HepG2 (cell line): ENCODE results near the gene SPNS3. TPM values are rescaled to one million over a fixed set of nuclear protein-coding genes. Genes with fewer than 3 reads are reported as not detected.

Experiments used
- ATAC-seq: fragments of 200-7000 bp; cut with Tn5 transposase; 3 replicates; pipeline ENCODE4 v1.9.1; 2020; ENCODE audit warnings: mild to moderate bottlenecking, moderate library complexity
- BruUV-seq: library from RNA; stranded (reverse); fragments of 400-500 nt; replicated peaks from 2 replicates; lab custom pipeline; 2021; lab: Mats Ljungman, UMichigan
- CTCF ChIA-PET: fragments of 300-600 bp; formaldehyde crosslinking; extraction: SDS; loops from one replicate; lab custom pipeline; 2021; ENCODE audit warnings: low total read pairs, inconsistent platforms, low intra/inter-chr PET ratio; lab: Yijun Ruan, JAX
- POLR2A ChIA-PET: fragments of 350-600 bp; sonication (Branson Sonifier 250); formaldehyde crosslinking; loops from one replicate; lab custom pipeline; 2020; ENCODE audit warnings: antibody characterized with exemption, inconsistent platforms; lab: Yijun Ruan, JAX
- DNase-seq: peaks from one replicate; pipeline ENCODE4 v3.0.0-alpha.2; 2015; ENCODE audit warnings: low spot score
- FAIRE-seq: peaks from 3 replicates; lab custom pipeline; 2011; peaks lifted over from hg19 to GRCh38; lab: Jason Lieb, UNC
- H2AFZ ChIP-seq: one replicate; pipeline ENCODE4 v1.6.1; 2011; ENCODE audit warnings: low read length, inconsistent platforms
- H3K27ac ChIP-seq: fragments of 300-600 bp; 3 replicates; pipeline ENCODE4 v1.8.0; 2011; ENCODE audit warnings: mixed run types, mild to moderate bottlenecking, mixed read lengths, low read length, inconsistent platforms; ENCODE audit not compliant: insufficient read depth; ENCODE audit errors: extremely low read length
- H3K27me3 ChIP-seq, 2 experiments: fragments of 200-600 bp in 1 of 2; 2 replicates in 1 of 2; 3 replicates in 1 of 2; pipeline versions ENCODE4 v1.6.0 to v1.8.0; 2011; ENCODE audit warnings: low read length in 2 of 2, mild to moderate bottlenecking in 2 of 2, moderate library complexity in 2 of 2, inconsistent platforms in 1 of 2; ENCODE audit not compliant: insufficient read depth in 2 of 2, control insufficient read depth in 1 of 2
- H3K36me3 ChIP-seq, 2 experiments: fragments of 200-600 bp in 1 of 2; replicated peaks in 1 of 2; 2 replicates in 1 of 2; 3 replicates in 1 of 2; pipeline versions ENCODE4 v1.5.1 to v1.8.0; 2011; ENCODE audit warnings: low read length in 2 of 2, inconsistent platforms in 1 of 2; ENCODE audit not compliant: insufficient read depth in 2 of 2, control insufficient read depth in 1 of 2
- H3K4me1 ChIP-seq: 2 replicates; pipeline ENCODE4 v1.5.1; 2012; ENCODE audit warnings: low read length, inconsistent platforms; ENCODE audit not compliant: insufficient read depth
- H3K4me2 ChIP-seq: 2 replicates; pipeline ENCODE4 v1.6.0; 2011; ENCODE audit warnings: low read depth, low read length, inconsistent platforms
- H3K4me3 ChIP-seq, 3 experiments: fragments of 200-600 bp in 1 of 3; sonication (generic), shearing (Covaris generic) in 1 of 3; replicated peaks in 1 of 3; 2 replicates each; pipeline ENCODE4 v1.5.1; 2011 to 2016; ENCODE audit warnings: low read length in 3 of 3, inconsistent platforms in 2 of 3, low read depth in 2 of 3, mild to moderate bottlenecking in 2 of 3, control low read depth in 1 of 3, mixed read lengths in 1 of 3; ENCODE audit not compliant: insufficient read depth in 1 of 3
- H3K79me2 ChIP-seq: one replicate; pipeline ENCODE4 v1.6.1; 2011; ENCODE audit warnings: low read length, inconsistent platforms; ENCODE audit not compliant: insufficient read depth
- H3K9ac ChIP-seq: 2 replicates; pipeline ENCODE4 v1.6.0; 2011; ENCODE audit warnings: mild to moderate bottlenecking, low read depth, low read length, inconsistent platforms; ENCODE audit not compliant: insufficient read depth
- H3K9me3 ChIP-seq: 2 replicates; pipeline ENCODE4 v1.5.1; 2012; ENCODE audit warnings: mild to moderate bottlenecking, low read length
- H4K20me1 ChIP-seq: 2 replicates; pipeline ENCODE4 v1.6.0; 2011; ENCODE audit warnings: inconsistent platforms, mild to moderate bottlenecking, low read length, moderate library complexity; ENCODE audit not compliant: insufficient read depth
- MNT ChIP-seq: fragments of 450-650 bp; IDR thresholded peaks from 2 replicates; pipeline ENCODE4 v1.6.1; 2016
- ZNF317 ChIP-seq: sonication (generic); formaldehyde crosslinking; IDR thresholded peaks from 2 replicates; pipeline ENCODE4 v1.5.0; 2020; ENCODE audit warnings: mild to moderate bottlenecking, missing genetic modification reagents
- ZUFSP ChIP-seq: sonication (generic); formaldehyde crosslinking; IDR thresholded peaks from 2 replicates; pipeline ENCODE4 v1.9.0; 2021; ENCODE audit warnings: missing genetic modification reagents, mild to moderate bottlenecking, borderline replicate concordance
- WGBS: methylation state at CpG from one replicate; pipeline ENCODE4 v1.1.6; 2017; ENCODE audit warnings: low lambda C conversion rate; 5-methylcytosine and 5-hydroxymethylcytosine counted together
- in situ Hi-C: cut with HindIII; loops from 2 replicates; pipeline ENCODE4 v1.10.0; 2017; ENCODE audit warnings: low pct_unique_long_range_greater_than_20kb; ENCODE audit not compliant: extremely low pct_ligation_motif_present
- intact Hi-C: fragments of 100-400 bp; cut with micrococcal nuclease; formaldehyde crosslinking; loops from one replicate; pipeline ENCODE4 v1.10.0; 2022; ENCODE audit not compliant: unreplicated experiment
- polyA plus RNA-seq, 8 experiments: library from polyadenylated mRNA; depleted of rRNA in 3 of 8; stranded (reverse) in 7 of 8; unstranded in 1 of 8; fragments of >200 nt; fragmentation: Illumina TruSeq in 4 of 8; extraction: Trizol in 4 of 8; gene quantifications; 2 replicates each; pipeline versions ENCODE4 v1.2.1 to v1.2.3, GENCODE V29; 2011 to 2016; ENCODE audit warnings: low read depth in 4 of 8, missing spikeins in 1 of 8, mixed read lengths in 1 of 8; ENCODE audit not compliant: insufficient read depth in 1 of 8
- total RNA-seq, 5 experiments: library from RNA; depleted of rRNA; stranded (reverse); fragments of >200 nt; fragmentation: Illumina TruSeq; extraction: Trizol; gene quantifications; 2 replicates each; pipeline ENCODE4 v1.2.3, GENCODE V29; 2016; ENCODE audit warnings: low read depth in 1 of 5

SPNS3 gene
- total and polyA plus RNA-seq, 2 of the 13 experiments (the other 11 are each of a cell fraction or from before 2014, with no cell fraction given): not detected

- no peak for TF ChIP-seq ZUFSP (CRISPR knock-in tag)
Observed at GRCh38 chr17:4511199-4511932, 77.6 kb downstream of the SPNS3 start (continued).

GRCh38 chr17:4512156-4513112 lies 78.7 kb downstream of the SPNS3 start:
- H3K4me1 ChIP-seq: no peaks in the 10 kb centered on the region
- FAIRE-seq (no peak), DNase-seq (no peak), ATAC-seq (no peak)
- no peaks in the 10 kb centered on the region for H3K9me3 ChIP-seq
- H3K4me2 ChIP-seq: no peak overlapping the region
- H3K79me2 ChIP-seq: no peaks in the 10 kb centered on the region
- H4K20me1 ChIP-seq: no peaks in the 10 kb centered on the region
- 69% methylated on average over 20 of the region's 31 CpGs for WGBS
- peaks cover 10 to 67% of the 10 kb centered on the region in 2 experiments for H3K27me3 ChIP-seq
- CTCF ChIA-PET: no interaction called here
- intact Hi-C loops (no loop called here), in situ Hi-C loops (loop anchor here (5.0 kb wide), 1 partner anchor 90 kb away; no protein-coding TSS in a partner anchor)
- POLR2A ChIA-PET: no interaction called here
- H3K27ac ChIP-seq: no peak overlapping the region
- no peak overlapping the region for H2AFZ ChIP-seq
- no peak overlapping the region for H3K4me3 ChIP-seq
- H3K9ac ChIP-seq: no peak overlapping the region
- H3K36me3 ChIP-seq: no peaks in the 10 kb centered on the region
- TF ChIP-seq MNT (peak; percentile 69), ZNF317 (CRISPR knock-in tag) (no peak)
- BruUV-seq: no TSS peak
